Left lung (tissue), 10 donors: ENCODE measurements around the gene CSNK1G1. TPM values are rescaled to one million over a fixed set of nuclear protein-coding genes. Genes with fewer than 3 reads are reported as not detected.
"Not testable (repeated sequence)": the region's sequence is repeated elsewhere in the genome, so short reads cannot be mapped to it uniquely, and the experiment has no call there.

Experiments used
- ATAC-seq: fragments of 200-7000 bp; cut with Tn5 transposase; one replicate; pipeline ENCODE4 v1.9.1; 2020; ENCODE audit warnings: moderate library complexity
- DNase-seq, 4 donors: peaks; one replicate each; pipeline ENCODE4 v3.0.0-alpha.2; 2013 to 2020
- H3K27ac ChIP-seq, 2 donors: fragments of 200-600 bp; sonication (generic) in 1 of 2; one replicate each; pipeline versions ENCODE4 v1.5.0 to v1.8.0; 2020 to 2021
- H3K27me3 ChIP-seq, 2 donors: fragments of 200-600 bp; sonication (generic) in 1 of 2; one replicate each; pipeline versions ENCODE4 v1.5.0 to v1.8.0; 2020 to 2021
- H3K36me3 ChIP-seq, 2 donors: fragments of 200-600 bp; sonication (generic) in 1 of 2; one replicate each; pipeline versions ENCODE4 v1.5.0 to v1.8.0; 2020 to 2021
- H3K4me1 ChIP-seq, 2 donors: fragments of 200-600 bp; one replicate each; pipeline ENCODE4 v1.8.0; 2021
- H3K4me3 ChIP-seq, 2 donors: fragments of 200-600 bp; sonication (generic) in 1 of 2; one replicate each; pipeline versions ENCODE4 v1.5.0 to v1.8.0; 2020 to 2021; ENCODE audit warnings: mild to moderate bottlenecking in 1 of 2
- H3K9me3 ChIP-seq, 2 donors: fragments of 200-600 bp; sonication (generic) in 1 of 2; one replicate each; pipeline versions ENCODE4 v1.5.0 to v1.8.0; 2020 to 2021
- intact Hi-C, 2 donors: fragments of 100-400 bp; cut with DNase I; formaldehyde crosslinking; loops; one replicate each; pipeline versions ENCODE4 v1.11.2 to v1.14.2; 2022
- polyA plus RNA-seq, 6 donors: library from polyadenylated mRNA; unstranded; fragments of 120-200 nt; gene quantifications; one replicate each; pipeline ENCODE4 v1.2.1, GENCODE V29; 2013; ENCODE audit not compliant: insufficient read length in 6 of 6
- total RNA-seq, 2 donors: library from RNA; stranded (reverse); fragmentation: NEBNext Ultra II Directional; extraction: Animal tissue kit (Norgen Biotek cat#: 25700); gene quantifications; one replicate each; pipeline ENCODE4 v1.2.1, GENCODE V29; 2021
- TF ChIP-seq, protein P1 (sequence below), 2 donors: fragments of 200-600 bp; sonication (generic) in 1 of 2; IDR thresholded peaks; one replicate each; pipeline versions ENCODE4 v1.5.0 to v1.8.0; 2021; ENCODE audit warnings: antibody characterized with exemption in 2 of 2
- donor health status: DM: no; HTN: yes; CAD: no.
- donor health status: DM: no; HTN: no; CAD: no.

CSNK1G1 gene
- total and polyA plus RNA-seq, 8 donors: 17.7 to 23.1 (median 20.5) TPM

DNA sequence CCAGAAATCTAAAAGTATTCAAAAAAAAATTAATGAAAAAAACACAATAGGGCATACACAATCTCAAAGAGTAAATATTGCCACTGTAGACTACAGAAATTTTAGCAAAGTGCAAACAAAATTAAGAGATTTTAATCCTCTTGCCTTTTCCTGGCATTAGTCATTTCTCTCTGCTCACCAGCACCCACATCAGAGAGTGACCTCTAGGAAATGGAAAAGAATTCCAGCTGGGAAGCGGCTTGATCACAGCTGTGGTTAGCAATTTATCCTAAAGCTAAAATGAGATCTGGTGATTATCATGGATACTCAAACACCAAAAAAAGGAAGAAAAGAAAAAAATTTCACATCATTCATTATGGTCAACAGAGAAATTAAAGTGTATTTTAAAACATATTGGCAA is 7.5 kb downstream of the CSNK1G1 start:
- Histone ChIP-seq H3K27me3 (no peaks in the 10 kb centered on the region), H3K36me3 (peaks cover 0 to 18% of the 10 kb centered on the region in 2 donors), H3K4me1 (peaks cover 0 to 22% of the 10 kb centered on the region in 2 donors), H3K9me3 (no peaks in the 10 kb centered on the region), H3K27ac (no peak overlapping the region), H3K4me3 (no peak overlapping the region)
- DNase-seq: no peak
- ATAC-seq: no peak
- intact Hi-C loops: no loop called here
- TF ChIP-seq, protein P1, sequence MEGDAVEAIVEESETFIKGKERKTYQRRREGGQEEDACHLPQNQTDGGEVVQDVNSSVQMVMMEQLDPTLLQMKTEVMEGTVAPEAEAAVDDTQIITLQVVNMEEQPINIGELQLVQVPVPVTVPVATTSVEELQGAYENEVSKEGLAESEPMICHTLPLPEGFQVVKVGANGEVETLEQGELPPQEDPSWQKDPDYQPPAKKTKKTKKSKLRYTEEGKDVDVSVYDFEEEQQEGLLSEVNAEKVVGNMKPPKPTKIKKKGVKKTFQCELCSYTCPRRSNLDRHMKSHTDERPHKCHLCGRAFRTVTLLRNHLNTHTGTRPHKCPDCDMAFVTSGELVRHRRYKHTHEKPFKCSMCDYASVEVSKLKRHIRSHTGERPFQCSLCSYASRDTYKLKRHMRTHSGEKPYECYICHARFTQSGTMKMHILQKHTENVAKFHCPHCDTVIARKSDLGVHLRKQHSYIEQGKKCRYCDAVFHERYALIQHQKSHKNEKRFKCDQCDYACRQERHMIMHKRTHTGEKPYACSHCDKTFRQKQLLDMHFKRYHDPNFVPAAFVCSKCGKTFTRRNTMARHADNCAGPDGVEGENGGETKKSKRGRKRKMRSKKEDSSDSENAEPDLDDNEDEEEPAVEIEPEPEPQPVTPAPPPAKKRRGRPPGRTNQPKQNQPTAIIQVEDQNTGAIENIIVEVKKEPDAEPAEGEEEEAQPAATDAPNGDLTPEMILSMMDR (IDR thresholded peaks at IDR 0.05): no peak

DNA sequence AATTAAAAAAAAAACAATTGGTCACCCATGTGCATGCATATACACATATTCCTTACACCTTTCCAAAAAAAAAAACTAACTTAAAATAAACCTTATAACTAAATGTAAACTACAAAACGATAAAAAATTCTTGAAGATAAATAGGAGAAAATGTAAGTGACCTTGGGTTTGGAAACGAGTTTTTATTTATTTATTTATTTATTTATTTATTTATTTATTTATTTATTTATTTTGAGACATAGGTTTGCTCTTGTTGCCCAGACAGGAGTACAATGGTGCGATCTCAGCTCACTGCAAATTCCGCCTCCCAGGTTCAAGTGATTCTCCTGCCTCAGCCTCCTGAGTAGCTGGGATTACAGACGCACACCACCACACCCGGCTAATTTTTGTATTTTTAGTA is 9.7 kb downstream of the CSNK1G1 start:
- H3K4me3 ChIP-seq, ATAC-seq, H3K9me3 ChIP-seq, DNase-seq, intact Hi-C loops, H3K27me3 ChIP-seq, H3K27ac ChIP-seq: not testable (repeated sequence)
- peaks cover 0 to 20% of the 10 kb centered on the region in 2 donors for H3K4me1 ChIP-seq
- H3K36me3 ChIP-seq: peaks cover 0 to 22% of the 10 kb centered on the region in 2 donors

DNA sequence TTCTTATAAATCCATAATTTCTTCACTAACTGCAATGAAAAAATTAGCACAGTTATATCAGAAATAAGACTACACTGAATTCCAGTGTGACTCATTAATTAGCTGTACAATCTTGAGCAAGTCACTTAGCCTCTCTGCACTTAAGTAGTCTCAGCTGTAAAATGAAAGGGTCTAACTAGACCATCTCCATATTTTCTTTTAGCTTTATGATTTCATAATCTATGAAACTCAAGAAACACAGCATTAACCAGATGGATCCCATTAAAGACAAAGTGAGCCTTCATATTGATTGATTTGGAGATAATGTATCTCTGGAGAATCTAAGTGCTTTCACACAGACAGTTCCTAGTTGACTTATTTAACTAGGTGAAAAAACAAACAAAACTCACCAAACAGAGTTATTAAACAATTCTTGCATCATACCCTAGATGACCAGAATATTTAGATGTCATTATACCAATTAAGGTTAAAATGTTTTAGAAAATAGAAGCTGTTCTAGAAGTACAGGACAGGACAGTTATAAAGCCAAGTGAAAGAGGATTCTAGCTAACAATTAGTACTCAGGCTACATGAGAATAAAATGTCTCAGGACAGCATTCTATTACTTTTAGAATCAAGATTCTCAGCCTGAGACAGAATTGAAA is 11.2 kb downstream of the CSNK1G1 start:
- Histone ChIP-seq H3K4me3 (no peak overlapping the region), H3K27ac (peak overlapping the region in 1 of 2 donors; percentile 4)
- intact Hi-C loops: no loop called here

DNA sequence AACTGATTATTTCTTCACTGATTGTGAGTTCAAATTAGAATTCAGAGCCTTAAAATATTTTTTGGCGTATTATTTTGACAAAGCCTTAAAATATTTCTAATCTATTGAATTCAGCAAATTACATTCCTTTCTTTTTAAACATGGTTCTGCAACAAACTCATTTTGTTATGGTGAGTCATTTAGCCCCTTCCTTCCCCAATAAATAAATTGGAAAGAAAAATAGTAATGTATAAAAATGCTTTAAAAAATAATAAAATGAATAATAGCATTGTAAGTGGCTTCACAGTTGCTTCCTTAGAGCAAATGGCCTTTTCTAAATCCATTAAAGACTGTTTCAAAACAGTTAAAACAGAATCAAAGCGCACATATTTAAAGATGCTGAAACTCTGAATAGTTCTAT is 12.1 kb downstream of the CSNK1G1 start:
- DNase-seq (no peak), ATAC-seq (no peak)
- H3K36me3 ChIP-seq: peaks cover 0 to 22% of the 10 kb centered on the region in 2 donors
- intact Hi-C loops: no loop called here
- H3K9me3 ChIP-seq: no peaks in the 10 kb centered on the region
- TF ChIP-seq, protein P1 (IDR thresholded peaks at IDR 0.05): no peak
- no peak overlapping the region for H3K4me3 ChIP-seq
- no peaks in the 10 kb centered on the region for H3K27me3 ChIP-seq
- H3K27ac ChIP-seq: peak overlapping the region in 1 of 2 donors; percentile 1
- peaks cover 0 to 20% of the 10 kb centered on the region in 2 donors for H3K4me1 ChIP-seq

More for the DNA sequence above, 11.2 kb downstream of the CSNK1G1 start:
- Histone ChIP-seq H3K9me3 (no peaks in the 10 kb centered on the region), H3K27me3 (no peaks in the 10 kb centered on the region), H3K36me3 (peaks cover 0 to 27% of the 10 kb centered on the region in 2 donors), H3K4me1 (peaks cover 0 to 20% of the 10 kb centered on the region in 2 donors)
- DNase-seq (peak in 1 of 4 donors; percentile 26), ATAC-seq (peak; percentile 56)
- TF ChIP-seq, protein P1 (IDR thresholded peaks at IDR 0.05): no peak

DNA sequence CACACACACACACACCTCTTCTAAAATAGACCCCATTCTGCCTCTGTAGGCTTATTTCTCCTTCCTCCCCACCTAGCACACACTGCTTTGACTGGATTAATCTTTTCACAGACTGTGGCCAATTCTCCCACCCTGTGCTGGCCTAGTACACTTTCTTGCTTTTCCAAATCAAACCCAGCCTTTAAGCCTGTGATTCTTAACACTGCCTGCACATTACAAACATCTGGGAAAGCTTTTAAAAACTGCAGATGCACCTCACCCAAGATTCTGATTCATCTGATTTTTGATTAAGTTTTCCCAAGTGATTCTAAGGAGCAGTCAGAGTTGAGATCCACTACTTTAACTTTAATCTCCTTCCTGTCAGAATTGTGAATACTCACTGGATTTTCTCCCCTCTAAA is 12.8 kb downstream of the CSNK1G1 start:
- H3K9me3 ChIP-seq: no peaks in the 10 kb centered on the region
- H3K4me3 ChIP-seq: no peak overlapping the region
- no peaks in the 10 kb centered on the region for H3K27me3 ChIP-seq
- ATAC-seq (no peak), DNase-seq (no peak)
- peaks cover 0 to 21% of the 10 kb centered on the region in 2 donors for H3K36me3 ChIP-seq
- TF ChIP-seq, protein P1 (IDR thresholded peaks at IDR 0.05): no peak
- no peak overlapping the region for H3K27ac ChIP-seq
- H3K4me1 ChIP-seq: peaks cover 0 to 20% of the 10 kb centered on the region in 2 donors
- intact Hi-C loops: no loop called here
